HG02759 (cell line): ENCODE measurements around the gene PCP4.
"Not testable (repeated sequence)": the region's sequence is repeated elsewhere in the genome, so short reads cannot be mapped to it uniquely, and the experiment has no call there.

ENCODE experiments used
- ATAC-seq: cut with Tn5 transposase; IDR thresholded peaks from one replicate; pipeline ENCODE4 v1.9.1; 2021; ENCODE audit warnings: mild to moderate bottlenecking, moderate library complexity; ENCODE audit not compliant: unreplicated experiment

The PCP4 gene

DNA sequence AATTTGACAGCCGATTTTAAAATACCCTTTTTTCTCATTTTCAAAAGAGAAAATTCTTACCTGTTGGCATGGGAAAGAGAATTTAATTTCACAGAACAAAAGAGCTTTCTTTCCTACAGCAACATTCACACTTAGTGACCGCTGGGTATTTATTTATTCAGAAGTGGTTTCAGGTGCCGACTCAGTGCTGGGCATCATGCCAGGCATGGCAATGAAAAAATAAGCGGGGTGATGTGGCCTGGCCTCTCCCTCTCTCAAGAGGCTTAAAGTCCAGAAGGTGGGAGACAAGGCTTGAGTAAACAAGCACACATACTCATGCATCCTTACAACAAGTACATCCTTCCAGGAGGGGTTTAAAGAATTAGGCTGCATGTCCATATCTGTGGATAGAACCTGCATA is 4.1 kb upstream of the PCP4 start:
- no peak for ATAC-seq

DNA sequence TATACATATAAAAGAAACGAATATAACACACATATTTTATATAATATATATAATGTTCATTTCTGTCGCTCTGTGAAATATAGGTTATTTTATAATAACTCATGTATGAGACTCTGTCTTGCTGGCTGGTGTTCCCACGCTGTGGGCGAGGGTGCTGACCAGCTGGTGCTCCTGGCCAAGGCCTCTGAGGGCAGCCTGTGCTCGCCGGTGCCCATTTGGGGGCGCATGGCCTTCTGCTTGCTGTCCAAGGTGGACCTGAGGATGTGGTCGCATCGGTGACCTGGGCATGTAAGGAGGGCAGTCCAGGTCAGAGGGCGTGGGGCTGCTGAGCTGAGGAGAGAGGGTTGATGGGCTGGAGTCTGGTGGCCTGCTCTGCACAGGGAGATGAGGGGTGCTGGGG is 1.1 kb upstream of the PCP4 start:
- ATAC-seq = no peak

DNA sequence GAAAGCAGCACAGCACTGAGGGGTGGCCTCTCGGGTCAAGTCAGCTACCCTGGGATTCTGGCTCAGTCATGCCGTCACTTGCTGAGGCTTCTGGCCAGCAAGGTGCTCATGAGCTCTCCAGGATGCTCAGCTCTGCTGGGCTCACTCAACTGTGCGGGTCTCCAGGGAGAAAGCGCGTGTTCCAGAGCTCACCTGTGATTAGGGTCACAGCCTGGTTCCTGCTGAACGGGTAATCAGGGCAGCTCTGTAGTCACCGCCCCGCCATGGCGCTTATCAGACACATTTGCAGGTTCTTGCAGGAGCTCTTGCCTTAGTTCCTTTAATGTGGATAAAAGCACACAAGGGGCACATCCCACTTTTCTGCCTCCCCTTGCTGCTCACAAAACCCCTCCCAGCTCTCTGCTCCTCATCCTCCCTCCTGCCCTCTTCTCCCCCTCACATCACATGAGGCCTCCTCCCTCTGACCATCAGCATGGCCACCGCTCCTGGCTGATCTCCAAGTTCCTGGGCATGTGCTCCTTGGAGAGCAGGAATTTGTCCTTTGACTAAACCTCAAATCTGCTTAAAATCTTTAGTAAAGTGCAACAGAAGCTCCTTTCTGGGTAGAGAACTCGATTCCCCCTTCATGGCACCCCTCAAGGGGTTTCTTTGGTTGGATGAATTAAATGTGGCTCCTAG is 2.0 kb downstream of the PCP4 start:
- ATAC-seq = no peak

DNA sequence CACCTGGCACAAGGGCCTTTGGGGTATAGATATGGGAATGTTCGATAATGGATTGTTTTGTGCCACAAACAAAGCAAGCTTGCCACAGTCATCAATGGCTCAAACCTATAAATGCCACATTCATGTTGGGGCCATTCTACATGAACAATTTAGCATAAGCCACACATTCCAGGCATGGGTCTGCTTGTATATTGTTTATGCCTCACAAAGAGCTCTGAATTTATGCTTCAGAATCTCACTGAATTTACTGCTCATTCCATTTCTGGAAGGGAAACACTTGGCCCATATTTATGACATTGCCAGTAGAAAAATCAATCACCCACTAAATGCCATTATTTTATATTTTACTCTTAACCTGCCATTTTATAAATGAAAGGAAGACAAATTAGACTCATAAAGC is 6.4 kb downstream of the PCP4 start:
- ATAC-seq = no peak

DNA sequence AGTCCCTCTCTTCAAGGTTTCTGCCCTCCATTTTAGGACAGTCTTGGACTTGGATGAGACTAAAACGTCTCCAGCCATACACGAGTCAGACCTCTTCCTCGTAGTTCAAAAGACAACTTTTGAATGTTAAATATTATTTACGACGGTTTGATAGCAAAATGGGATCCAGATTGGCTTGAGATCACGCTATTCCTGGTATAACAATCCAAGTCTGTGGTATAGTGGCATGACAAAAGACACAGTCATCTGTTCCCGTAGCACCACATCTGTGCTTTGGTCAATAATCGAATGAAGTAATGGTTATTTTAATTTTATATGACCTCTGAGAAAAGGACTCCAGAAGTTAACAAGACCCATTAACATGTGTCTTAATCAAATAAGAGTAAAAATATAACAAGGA is 7.0 kb downstream of the PCP4 start:
- ATAC-seq = no peak

DNA sequence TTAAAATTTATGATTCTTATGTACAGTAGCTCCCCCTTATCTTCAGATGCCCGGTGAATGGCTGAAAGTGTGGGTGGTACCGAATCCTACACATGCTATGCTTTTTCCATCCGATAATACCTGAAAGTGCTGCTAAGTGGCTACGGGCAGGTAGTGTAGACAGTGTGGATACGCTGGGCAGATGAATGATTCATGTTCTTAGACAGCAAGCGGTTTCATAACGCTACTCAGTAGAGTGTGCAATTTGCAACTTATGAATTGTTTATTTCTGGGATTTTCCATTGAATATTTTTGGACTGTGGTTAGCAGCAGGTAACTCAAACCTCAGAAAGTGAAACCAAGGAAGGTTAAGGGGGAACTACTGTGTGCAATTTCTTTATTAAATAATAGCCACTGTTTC is 7.5 kb downstream of the PCP4 start:
- no peak for ATAC-seq

DNA sequence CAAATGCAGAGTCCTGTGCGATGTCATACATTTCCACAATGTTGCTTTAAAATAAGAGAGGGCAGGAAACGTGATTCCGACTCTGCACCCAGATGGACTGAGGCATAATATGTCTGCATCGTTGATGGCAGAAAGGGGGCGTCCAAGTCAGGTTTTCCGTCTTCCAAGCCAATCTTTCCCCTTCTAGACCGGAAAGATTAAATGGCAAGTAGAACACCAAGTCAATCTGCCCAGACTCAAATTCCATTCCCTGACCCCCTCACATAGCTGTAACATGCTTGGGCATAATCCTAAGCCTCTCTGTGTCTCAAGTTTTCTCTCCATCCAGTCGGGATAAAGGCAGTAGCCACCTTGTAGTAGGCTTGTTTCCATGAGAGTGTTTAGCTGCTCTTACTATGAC is 14.4 kb downstream of the PCP4 start:
- ATAC-seq = no peak

DNA sequence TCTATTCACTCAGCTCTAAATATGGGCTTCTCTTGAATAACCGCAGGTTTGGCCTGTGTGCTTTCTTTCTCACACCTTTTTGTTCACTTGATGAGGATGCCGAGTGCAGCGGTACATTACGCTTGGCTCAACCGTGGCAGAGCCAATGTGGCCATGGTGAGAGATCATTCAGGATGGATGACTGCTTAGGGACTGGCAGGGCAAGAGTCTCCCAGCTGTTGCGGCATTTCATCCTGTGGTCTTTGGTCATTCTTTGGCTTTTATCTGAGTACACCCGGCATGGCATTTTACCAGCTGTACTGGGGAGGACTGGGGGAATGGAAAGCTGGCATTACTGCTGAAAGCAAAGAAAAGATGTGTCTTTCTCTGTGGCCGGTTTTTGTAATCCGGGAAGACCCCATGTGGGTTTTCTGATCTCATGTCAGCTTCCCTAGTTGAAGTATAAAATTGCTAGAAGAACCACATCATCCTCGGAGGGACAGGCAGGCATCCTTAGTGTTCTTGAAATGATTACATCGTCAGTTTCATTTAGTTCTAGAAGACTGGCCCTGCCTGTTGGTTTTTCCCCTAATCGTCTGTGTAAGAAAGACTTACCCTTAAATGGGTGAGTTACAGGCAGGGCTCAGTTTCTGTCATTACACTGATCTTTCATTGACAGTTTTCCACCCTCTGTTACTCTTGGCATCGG is 15.1 kb downstream of the PCP4 start:
- no peak for ATAC-seq

DNA sequence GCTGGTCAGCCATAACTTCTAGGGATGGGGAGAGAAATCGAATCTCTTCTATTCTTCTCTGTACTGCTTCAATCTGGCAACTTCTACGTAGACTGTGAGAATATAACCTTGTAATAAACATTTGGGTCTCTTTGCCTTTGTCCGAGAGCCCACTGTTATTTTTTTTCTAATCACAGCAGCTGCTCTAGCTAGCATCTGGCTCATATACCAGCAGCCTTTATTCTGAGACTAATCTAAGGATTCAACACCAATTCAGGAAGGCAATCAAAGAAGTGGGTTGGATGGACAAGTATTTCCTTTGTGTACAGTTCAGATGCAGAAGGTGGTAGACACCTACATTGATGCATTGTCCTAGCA is 15.6 kb downstream of the PCP4 start:
- ATAC-seq = no peak

DNA sequence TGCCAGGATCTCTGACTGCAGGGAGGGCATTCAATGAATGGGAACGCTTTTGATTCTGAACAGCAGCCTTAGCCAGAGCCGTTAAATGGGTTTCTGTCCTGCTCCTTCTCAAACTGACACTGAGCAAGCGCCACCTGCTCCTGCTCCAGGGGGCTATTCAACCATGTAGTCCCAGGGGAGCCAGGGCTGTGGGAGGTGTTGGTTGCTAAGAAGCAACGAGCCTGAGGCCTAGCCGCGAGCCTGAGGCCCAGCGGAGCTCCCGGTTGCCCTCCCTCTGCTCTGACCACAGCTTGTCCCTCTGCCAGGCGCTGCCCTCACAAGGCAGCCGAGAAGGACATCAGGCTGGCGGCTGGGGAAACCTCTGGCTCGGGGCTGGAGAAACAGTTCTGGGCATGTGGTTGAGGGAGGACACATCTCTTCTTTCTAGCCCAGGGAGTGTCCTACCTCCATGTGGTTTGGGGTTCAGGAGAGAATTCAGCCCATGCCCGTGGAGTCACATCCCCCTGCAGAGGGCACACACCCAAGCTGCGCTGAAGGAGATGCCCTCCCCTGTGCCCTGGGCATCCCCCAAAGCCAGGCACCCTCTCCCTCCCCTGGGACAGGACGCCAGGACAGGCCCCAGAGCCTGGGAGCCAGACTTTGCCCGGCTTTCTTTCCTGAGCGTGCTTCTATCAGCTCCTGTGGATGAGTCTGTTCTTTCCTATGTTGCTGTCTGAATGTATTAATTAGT is 18.0 kb downstream of the PCP4 start:
- no peak for ATAC-seq

DNA sequence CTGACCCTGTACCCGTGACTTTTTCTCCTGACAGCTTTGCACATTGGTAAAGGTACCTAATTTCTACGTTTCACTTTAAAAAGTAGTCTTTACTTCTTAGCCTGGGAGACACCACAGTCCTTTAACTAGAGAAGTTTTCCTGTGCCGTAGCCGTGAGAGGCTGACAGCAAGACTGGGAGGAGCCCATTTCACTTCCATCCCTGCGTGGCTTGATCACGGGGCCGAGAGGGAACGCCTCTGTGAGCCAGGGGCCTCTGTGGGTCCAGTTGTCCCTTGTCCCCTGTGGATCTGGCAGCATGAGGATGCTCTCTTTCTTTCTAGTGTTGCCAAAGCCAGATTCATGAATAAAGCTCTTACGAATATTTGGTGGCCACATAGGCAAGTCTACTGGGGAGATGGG is 21.6 kb downstream of the PCP4 start:
- no peak for ATAC-seq

DNA sequence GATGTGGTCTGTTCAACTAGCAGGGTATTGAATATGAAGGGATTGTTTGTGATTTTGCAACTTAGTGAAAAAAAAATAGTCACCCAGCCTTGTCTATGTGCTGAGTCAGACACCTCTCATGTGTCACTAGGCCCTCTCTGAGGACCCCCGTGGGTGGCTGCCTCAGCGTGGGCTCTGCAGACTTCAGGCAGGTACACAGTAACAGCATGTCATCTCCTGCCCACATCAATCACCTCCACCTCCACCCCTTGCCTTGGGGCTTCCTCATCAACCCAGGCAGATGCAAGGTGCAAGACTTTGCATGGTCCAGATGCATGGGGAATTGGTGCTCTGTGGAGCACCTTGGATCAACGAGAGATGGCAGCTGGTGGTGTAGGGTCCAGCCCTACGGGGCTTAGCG is 23.9 kb downstream of the PCP4 start:
- ATAC-seq = no peak

DNA sequence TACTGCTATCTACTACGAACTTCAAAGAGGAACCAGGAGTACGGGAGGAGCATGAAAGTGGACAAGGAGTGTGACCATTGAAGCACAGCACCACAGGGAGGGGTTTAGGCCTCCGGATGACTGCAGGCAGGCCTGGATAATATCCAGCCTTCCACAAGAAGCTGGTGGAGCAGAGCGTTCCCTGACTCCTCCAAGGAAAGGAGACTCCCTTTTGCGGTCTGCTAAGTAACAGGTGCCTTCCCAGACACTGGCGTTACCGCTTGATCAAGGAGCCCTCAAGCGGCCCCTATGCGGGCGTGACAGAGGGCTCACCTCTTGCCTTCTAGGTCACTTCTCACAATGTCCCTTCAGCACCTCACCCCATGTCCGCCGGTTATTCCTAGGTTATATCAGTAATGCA is 24.6 kb downstream of the PCP4 start:
- not testable (repeated sequence) for ATAC-seq

DNA sequence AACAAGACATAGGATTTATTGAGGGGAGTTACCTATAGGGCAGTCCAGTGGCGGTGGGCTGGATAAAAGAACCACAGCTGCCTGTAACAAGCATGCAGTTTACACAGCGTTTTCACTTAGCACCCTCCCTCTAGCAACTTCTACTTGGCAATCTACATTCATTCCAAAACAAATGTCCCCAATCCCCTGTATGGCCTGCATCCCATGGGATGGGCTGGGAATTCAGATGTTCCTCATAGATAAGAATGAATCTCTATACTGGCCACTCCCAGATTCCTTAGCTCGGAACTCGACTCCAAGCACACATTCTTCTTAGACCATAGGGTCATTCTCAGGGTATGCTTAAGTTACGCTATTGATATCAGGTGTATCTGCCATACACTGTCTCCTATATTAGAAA is 33.3 kb downstream of the PCP4 start:
- ATAC-seq = no peak

DNA sequence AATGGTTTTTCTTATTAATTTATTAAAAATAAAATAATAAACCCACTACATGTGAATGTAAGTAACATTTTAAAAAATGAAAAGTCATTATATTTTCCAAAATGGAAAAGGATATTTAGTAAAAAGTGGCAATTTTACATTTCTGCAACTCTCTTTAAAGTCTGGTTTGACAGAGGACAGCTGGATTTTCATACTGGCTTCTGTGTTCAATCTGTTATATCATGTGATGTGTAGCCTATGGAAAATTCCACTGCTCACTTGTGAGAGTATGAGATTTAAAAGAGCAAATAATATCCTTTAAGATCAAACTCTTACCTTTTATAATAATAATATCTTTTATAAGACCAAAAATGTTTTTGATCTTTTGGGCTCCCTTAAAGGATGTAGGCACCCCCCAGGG is 33.7 kb downstream of the PCP4 start:
- no peak for ATAC-seq

DNA sequence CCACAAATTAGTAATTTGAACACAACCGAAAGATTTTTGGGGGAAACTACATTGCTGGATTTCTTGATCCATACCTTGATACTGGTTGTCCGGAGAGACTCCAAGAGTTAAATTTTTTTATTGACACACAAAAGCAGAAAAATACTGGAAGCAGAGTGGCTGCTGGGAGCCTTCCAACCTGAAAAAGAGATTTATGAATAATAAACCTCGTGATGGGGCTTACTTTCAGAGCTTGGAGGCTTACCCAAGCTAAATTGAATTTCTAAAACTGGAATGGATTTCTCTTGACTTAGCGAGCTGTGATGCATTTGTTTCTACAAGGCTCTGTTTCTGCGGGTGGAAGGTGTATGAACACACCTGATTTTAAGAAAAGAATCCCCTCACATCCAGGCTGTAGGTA is 35.7 kb downstream of the PCP4 start:
- no peak for ATAC-seq

DNA sequence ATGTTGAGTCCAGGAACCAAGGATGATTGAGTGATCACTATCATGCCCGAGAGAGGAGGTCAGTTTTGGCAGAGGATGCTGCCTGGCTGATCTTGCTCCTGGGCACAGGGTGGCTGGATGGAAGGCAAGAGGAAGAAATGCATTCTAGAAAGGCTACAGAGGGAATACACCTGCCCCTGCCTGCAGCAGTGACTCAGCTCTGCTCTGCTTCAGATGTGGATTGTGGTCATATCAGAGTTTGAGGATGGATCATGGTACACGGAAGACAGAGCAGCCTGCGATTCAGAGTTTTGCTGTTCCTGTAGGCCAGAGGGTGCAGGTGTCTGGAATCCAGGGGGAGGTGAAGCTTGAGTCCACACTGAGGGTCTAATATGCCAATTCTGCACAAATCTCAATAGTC is 37.2 kb downstream of the PCP4 start:
- no peak for ATAC-seq

DNA sequence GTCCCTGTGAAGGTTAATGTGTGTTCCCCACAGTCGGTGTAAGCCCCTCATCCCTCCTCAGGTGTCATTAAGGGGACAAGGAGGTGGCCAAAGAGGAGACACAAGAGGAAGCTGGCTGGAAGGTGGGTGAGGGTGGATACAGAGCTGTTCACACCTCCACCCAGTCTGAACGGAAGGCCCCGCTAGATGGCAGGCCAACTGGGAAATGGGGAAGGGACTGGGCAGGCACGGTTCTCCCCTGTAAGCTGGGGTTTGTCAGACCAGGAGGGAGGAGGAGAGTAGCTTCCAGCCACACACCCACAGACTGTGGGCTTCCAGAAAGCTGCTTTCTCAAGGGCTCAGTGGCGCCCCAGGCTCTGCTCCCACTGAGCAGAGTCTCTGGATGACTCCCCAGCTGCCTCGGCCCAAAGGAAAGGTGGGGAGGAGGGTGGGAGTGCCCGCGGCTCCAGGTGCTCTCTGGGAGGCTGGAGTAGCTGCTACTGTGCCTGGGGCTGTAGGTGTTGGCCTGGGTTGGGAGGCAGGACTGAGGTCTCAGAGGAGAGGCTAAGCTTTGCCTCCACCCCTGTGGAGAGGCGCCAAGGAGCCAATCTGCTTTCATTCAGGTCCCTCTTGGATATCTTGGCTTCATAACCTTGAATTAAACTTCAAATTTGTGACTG is 41.2 kb downstream of the PCP4 start:
- ATAC-seq = no peak

DNA sequence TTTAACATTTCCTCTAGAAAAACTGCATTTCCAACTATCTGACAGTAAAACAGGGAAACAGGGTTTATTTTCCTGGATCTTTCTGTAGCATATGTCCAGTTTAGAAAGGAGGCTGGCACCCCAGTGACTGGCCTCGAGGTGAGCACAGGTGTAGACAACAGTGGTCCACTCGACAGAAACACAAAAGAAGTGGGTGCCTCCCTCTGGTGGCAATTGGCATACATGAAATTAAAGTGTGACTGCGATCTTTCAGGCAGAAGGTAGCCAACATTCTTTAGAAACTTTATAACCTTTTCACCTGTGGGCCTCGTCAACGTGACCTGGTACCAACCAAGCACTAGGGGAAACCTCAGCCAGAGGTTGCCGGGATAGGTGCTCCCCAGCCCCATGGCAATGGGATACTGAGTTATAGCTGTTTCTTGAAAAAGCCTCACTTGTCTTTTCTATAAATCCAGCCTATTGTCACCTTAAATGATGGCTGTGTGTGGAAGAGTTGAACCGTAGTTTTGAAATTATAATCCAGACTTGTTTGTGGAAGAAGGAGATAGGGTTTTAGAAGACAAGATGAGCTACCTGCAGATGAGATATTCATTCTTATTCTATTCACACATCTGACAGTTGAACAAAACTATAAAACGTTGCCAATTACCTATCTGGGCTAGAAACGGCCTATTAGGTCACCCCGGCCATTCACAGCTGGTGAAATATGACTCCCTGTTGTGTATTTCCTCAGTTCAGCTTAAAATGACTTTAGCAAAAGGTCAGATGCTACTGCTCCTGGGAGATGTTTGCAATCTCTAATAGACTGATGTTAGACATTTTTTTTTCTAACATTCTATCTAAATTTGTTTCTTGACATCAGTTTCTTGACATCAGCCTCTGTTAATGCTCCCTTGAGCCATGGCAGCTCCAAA is 44.3 kb downstream of the PCP4 start:
- ATAC-seq = no peak

DNA sequence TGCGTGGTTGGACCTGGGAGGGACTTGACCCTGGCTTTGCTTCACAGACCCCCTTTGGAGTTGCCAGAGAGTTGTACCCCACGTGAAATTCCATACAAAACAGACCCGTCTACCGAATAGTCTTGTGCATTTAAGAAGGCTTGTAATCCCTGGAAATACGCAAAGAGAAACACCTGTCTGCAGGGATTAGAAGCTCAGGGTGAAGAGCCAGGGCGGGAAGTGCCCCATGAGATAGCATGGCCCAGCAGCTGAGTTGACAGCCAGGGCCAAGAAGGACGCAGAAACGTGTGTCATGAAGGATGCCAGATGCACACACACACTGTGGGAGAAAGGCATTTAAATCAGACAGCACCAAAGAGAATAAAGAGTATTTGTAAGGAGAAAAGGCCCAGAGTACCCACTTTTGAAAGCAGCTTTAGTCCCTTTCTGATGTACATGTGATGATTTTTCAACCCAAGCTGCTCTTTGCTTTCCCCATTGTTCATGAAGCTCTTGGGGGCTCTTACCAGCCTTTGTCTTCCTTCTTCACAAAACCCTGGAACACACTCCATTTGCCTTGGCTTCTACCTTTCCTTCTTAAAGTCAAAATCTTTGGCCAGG is 46.6 kb downstream of the PCP4 start:
- ATAC-seq = no peak
